Mucosa of gallbladder (tissue), 1 donor: ENCODE data around the gene USP15. TPM values are rescaled to one million over a fixed set of nuclear protein-coding genes. Genes with fewer than 3 reads are reported as not detected.

Experiments
- DNase-seq: peaks from one replicate; pipeline ENCODE4 v3.0.0-alpha.2; 2020; ENCODE audit warnings: low spot score
- total RNA-seq: library from RNA; stranded (reverse); gene quantifications from one replicate; pipeline ENCODE4 v1.2.1, GENCODE V29; 2021
- donor health status: DM: no; HTN: no; CAD: no.

The USP15 gene
- total RNA-seq, 1 donor from 2014 or later: 35.7 TPM

DNA sequence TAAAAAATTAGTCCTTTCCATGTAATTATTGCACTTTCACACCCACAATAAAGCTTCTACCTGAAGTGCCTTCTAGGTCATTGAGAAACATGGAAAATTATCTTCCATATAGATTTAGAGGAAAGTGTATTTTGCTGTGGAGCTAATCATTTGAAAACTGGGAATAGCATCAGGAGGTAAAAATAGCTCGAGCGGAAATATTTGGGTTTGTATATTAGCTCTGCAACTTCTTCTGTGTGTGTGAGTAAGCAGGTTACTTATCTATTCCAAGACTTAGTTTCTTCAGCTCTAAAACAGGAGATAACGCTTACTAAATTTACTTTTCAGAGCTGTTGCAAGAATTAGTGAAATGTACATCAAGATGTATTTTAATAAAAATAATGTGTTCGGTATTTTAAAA lies 111.5 kb downstream of the USP15 start:
- no peak for DNase-seq

- no peak for DNase-seq
Measured at GRCh38 chr12:62372134-62372533, 111.9 kb downstream of the USP15 start.

- no peak for DNase-seq
Measured at GRCh38 chr12:62372825-62373224, 112.6 kb downstream of the USP15 start.

GRCh38 chr12:62375603-62376002 lies 115.4 kb downstream of the USP15 start:
- DNase-seq: no peak

- no peak for DNase-seq
Measured at GRCh38 chr12:62379026-62379722, 119.0 kb downstream of the USP15 start.

DNA sequence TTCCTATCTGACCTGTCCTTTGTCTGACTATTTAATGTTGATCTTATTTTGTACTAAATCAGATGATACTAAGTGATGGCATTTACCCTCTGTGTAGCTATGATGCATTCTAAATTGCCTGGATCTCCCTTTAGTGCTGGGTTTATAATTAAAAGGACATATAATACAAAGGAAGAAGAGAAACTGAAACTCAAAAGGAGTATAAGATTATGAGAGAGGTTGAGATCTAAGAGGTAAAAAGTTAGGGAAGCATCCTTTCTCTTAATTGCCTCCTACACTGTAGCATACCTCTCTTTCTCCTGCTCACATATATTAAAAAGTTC lies 119.5 kb downstream of the USP15 start:
- DNase-seq: no peak

DNA sequence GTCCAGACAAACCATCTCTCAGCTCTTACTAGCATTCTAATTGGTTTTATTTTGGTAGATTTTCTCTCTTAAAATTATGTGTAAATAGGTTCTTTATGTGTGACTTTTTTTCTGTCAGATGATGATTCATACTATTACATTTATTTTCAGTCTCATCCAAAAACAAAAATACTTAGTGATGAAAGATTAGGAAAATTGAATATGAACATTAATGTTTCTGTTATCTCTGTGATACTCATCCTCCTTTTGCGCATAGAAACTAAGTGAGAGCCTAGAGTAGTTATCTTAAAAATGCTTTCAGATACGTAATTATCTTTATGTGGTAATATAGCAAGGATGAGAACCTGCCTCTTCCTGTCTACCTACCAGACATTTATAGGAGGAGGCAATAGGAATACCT lies 122.3 kb downstream of the USP15 start:
- no peak for DNase-seq

DNA sequence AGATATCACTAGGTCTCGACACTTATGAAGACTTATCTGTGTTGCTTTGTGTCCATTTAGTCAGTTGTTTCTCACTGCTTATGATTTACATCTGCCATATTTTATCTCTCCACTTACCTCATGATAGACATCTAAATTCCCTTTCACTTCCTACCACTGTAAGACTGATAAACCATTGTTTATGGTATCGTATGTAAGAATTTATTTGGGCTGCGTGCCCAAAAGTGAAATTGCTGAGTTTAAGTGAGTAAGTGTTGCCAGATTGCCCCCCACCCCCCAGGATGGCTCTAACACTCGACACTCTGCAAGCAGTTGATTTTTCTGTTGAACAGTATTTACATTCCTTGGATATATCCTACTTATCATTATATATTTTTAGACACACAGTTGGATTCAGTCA lies 136.5 kb downstream of the USP15 start:
- no peak for DNase-seq

- no peak for DNase-seq
Measured at GRCh38 chr12:62400135-62400534, 139.9 kb downstream of the USP15 start.

GRCh38 chr12:62401631-62402030 lies 141.4 kb downstream of the USP15 start:
- DNase-seq: no peak

GRCh38 chr12:62403031-62403430 lies 142.8 kb downstream of the USP15 start:
- no peak for DNase-seq

DNA sequence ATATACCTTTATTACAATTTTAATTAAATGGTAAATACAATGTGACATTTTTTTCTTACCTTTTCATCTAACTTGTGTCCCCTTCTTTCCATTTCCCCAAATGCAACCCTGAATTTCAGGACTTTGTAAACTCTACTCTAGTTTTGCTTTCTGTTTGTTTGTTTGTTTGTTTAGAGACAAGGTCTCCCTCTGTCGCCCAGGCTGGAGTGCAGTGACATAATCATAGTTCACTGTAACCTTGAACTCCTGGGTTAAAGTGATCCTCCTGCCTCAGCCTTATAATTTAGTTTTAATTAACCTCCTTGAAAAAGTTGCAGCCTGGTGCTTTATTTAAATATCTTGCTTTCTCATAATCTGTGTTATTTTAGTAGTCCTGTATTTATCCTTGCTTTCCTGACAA lies 147.4 kb downstream of the USP15 start:
- DNase-seq: no peak

DNA sequence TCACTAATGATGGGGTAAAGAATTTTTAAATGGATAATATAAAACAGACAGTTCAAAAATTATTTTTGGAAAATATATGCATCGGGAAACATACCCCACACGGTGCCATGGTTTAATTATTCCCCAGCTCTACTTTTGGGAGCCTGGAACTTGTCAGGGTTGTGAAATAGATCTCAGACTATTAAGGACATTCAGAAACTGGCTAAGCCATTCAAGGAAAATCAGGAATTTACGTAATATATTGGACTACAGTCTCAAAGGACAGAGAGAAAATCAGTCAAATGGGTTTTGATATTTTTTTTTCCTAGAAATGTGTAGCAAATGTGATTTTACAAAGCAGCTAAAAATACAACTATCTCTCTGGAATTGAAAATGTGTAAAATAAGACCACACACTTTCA lies 148.9 kb downstream of the USP15 start:
- no peak for DNase-seq

- DNase-seq: no peak
Measured at GRCh38 chr12:62414180-62414579, 154.0 kb downstream of the USP15 start.

GRCh38 chr12:62426089-62426488 lies 165.9 kb downstream of the USP15 start:
- DNase-seq: no peak

GRCh38 chr12:62429457-62429856 lies 169.3 kb downstream of the USP15 start:
- no peak for DNase-seq

DNA sequence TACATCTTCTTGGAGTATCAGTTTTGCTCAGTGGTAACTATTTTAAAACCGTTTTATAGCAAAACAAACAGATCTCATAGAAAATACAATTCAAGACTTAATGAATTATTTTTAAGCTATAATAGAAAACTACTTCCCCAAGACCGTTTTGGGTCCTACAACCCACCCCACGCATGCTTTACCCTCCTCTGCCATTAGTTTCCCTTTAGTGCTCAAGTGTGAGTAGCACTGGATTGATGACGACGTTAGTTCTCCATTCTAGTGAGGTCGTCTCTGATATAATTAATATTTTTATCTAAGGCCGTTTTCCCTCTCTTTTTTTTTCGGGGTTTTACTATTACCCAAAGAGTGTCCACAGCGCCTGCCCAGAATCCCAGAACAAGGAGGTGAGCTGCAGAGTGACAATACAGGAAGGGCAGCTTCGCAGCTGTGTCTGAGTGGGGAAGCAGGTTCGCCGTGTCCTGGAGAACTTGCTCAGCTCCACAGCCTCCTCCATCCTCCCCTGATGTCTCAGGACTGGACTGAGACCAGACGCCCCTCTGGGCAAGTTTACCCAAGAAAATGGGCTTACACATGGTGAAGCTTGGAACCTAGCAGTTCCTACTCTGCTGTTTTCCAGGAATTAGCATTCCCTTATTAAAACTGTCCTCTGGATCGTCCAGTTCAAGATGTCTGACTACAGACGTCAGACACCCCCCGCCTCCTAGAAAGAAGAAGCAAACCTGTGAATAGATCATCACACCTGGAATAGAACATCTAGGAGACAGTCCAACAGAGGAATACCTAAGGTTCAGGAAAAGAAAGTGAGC lies 174.5 kb downstream of the USP15 start:
- DNase-seq: no peak

- DNase-seq: peak; percentile 47
Measured at GRCh38 chr12:62435303-62436163, 175.3 kb downstream of the USP15 start.

GRCh38 chr12:62436164-62436503 lies 175.9 kb downstream of the USP15 start:
- DNase-seq: no peak

DNA sequence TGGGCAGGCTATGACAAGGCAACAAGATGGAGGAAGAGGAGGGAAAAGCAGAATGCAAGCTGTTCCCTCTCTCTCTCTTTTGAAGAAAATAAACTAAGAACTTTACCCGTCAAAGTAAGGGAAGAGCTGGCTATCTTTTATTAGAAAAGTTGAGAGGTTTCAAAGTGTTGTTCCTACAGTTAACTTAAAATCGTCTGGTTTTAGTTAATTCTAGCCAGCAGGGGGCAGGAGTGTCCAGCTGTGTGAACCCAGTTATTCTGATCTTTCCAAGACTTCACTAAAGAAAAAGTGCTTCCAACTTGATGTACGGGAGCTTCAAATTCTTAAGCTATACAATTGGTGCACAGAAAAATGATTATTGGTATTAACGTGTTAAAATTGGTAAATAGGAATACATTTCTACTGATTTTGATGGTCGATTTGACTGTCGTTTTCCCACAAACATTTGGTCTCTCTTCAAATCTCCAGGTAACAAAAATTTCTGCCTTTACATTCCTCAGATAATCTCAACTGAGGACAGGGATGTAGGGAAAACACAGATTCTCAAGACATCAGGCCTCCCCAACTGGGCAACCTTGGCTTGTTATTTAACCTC lies 178.0 kb downstream of the USP15 start:
- peak; percentile 66 for DNase-seq

GRCh38 chr12:62446754-62447452 lies 186.7 kb downstream of the USP15 start:
- no peak for DNase-seq

DNA sequence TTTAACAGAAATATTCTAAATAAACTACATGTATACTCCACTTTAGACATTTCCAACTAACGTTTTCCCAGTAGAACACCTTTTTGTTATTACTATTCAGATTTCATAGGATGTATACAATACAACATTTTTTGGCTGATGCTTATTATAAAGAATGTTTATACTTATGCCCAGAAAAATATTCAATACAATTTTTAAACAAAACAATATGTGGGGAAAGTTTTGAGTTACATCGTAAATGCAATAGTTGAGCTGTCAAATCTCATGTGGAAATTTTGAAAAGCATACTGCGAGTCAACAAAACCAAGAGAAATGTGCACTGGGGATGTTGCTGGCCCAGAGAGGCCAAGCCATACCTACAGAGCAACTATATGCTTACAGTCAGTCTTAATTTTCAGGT lies 188.2 kb downstream of the USP15 start:
- no peak for DNase-seq
